Measurements from ENCODE around the gene EGF.

EGF gene

DNA sequence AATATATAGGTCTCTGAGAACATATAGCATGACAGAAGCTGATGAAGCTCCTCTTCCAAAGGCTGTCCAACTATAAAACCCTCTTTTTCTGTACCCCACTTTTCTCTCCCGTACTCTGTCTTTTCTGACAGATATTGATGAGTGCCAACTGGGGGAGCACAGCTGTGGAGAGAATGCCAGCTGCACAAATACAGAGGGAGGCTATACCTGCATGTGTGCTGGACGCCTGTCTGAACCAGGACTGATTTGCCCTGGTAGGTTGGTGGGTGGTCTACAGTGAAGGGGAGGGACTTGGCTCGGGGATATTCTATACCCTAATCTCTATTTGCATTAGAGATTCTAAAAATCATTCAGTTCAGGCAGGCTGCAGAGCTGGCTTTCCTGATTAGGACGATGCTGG is 80.4 kb downstream of the EGF start:
- H3K9me3 ChIP-seq (ENCODE audit: severe bottlenecking) = no peaks in the 10 kb centered on the region
- no peaks in the 10 kb centered on the region for H3K27me3 ChIP-seq (ENCODE audit: insufficient read depth, poor library complexity, severe bottlenecking)
- H3K27ac ChIP-seq (ENCODE audit: poor library complexity, severe bottlenecking) = no peak overlapping the region
- DNase-seq (ENCODE audit: low spot score) = no peak
- TF ChIP-seq, protein P1, sequence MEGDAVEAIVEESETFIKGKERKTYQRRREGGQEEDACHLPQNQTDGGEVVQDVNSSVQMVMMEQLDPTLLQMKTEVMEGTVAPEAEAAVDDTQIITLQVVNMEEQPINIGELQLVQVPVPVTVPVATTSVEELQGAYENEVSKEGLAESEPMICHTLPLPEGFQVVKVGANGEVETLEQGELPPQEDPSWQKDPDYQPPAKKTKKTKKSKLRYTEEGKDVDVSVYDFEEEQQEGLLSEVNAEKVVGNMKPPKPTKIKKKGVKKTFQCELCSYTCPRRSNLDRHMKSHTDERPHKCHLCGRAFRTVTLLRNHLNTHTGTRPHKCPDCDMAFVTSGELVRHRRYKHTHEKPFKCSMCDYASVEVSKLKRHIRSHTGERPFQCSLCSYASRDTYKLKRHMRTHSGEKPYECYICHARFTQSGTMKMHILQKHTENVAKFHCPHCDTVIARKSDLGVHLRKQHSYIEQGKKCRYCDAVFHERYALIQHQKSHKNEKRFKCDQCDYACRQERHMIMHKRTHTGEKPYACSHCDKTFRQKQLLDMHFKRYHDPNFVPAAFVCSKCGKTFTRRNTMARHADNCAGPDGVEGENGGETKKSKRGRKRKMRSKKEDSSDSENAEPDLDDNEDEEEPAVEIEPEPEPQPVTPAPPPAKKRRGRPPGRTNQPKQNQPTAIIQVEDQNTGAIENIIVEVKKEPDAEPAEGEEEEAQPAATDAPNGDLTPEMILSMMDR (IDR thresholded peaks at IDR 0.05; ENCODE audit: poor library complexity, severe bottlenecking) = no peak
- no peaks in the 10 kb centered on the region for H3K36me3 ChIP-seq (ENCODE audit: low read depth)
- no peak for ATAC-seq (ENCODE audit: low read depth)
- no peak overlapping the region for H3K4me3 ChIP-seq (ENCODE audit: severe bottlenecking)
- peaks cover 19% of the 10 kb centered on the region for H3K4me1 ChIP-seq (ENCODE audit: insufficient read depth, poor library complexity, severe bottlenecking)

DNA sequence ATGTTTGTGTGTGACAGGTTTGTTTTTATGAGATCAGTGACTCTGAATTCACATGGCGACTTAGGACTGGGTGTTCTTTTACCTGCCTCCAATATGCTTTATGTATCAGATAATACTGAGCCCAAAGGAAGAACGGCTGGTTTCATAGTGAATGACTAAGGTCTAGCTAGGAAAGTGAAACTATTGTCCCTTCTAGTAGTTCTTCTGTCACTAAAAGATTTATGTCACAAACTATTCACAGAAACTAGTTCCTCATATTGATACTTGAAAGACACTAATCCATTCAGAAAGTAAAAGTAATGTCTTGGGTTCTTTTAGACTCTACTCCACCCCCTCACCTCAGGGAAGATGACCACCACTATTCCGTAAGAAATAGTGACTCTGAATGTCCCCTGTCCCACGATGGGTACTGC is 81.7 kb downstream of the EGF start:
- H3K4me1 ChIP-seq (ENCODE audit: insufficient read depth, poor library complexity, severe bottlenecking) = peaks cover 9% of the 10 kb centered on the region
- TF ChIP-seq, protein P1 (IDR thresholded peaks at IDR 0.05; ENCODE audit: poor library complexity, severe bottlenecking) = no peak
- no peak overlapping the region for H3K4me3 ChIP-seq (ENCODE audit: severe bottlenecking)
- no peaks in the 10 kb centered on the region for H3K27me3 ChIP-seq (ENCODE audit: insufficient read depth, poor library complexity, severe bottlenecking)
- no peak for ATAC-seq (ENCODE audit: low read depth)
- H3K9me3 ChIP-seq (ENCODE audit: severe bottlenecking) = no peaks in the 10 kb centered on the region
- no peak overlapping the region for H3K27ac ChIP-seq (ENCODE audit: poor library complexity, severe bottlenecking)
- H3K36me3 ChIP-seq (ENCODE audit: low read depth) = no peaks in the 10 kb centered on the region
- DNase-seq (ENCODE audit: low spot score) = no peak

DNA sequence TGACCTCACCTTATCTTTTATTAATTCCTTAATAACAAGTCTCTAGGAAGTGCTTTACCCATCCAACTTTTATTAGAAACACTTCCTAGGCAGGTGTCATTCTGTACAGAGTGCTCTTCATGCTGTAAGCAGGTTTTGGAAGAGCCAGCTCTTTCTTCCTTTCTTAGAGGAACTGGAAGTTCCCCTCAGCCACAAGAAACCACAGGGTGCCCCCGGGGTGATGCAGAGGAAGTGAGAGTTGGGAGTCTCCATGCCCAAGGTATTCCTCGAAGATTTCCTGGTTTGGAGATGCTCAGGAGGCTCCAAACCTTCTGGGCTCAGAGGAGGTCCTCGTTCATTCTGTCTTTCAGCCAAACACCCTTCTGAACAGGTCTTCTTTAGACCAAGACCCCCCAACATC is 83.8 kb downstream of the EGF start:
- H3K4me1 ChIP-seq (ENCODE audit: insufficient read depth, poor library complexity, severe bottlenecking) = peaks cover 2% of the 10 kb centered on the region
- DNase-seq (ENCODE audit: low spot score) = no peak
- no peaks in the 10 kb centered on the region for H3K9me3 ChIP-seq (ENCODE audit: severe bottlenecking)
- no peak for ATAC-seq (ENCODE audit: low read depth)
- H3K27me3 ChIP-seq (ENCODE audit: insufficient read depth, poor library complexity, severe bottlenecking) = no peaks in the 10 kb centered on the region
- TF ChIP-seq, protein P1 (IDR thresholded peaks at IDR 0.05; ENCODE audit: poor library complexity, severe bottlenecking) = no peak
- H3K36me3 ChIP-seq (ENCODE audit: low read depth) = no peaks in the 10 kb centered on the region
- no peak overlapping the region for H3K4me3 ChIP-seq (ENCODE audit: severe bottlenecking)
- no peak overlapping the region for H3K27ac ChIP-seq (ENCODE audit: poor library complexity, severe bottlenecking)

DNA sequence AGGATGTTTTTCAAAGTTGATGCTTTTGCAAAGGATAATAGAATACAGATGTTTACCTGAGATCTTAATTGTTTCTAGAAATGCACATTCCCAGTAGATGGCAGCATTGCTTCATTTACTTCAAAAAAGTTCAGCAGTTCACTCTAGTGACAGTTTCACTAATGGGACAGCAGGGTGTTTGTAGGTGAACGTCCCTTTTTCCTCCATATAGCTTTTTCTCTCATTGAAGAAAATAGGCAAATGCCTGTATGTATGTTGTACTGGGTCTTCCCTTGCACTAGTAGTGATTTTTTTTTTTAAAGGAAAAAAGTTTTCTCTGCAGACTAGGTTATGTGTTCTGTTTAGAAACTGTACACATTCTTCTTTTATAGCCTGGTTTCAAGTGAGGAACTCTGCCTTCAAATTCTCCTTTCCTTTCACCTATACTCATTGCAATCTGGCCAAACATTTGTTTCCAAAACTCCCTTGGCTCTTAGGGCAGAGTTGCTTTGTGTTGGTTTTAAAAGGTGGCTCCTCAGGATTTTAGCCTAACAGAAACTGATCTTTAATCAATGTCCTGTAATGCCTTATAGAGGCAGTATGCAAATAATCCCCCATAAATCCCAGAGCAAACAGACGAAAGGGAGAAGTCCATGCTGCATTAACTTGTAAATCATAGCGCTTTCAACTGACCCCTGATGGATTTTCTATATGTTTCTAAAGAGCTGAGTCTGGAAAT is 86.3 kb downstream of the EGF start:
- ATAC-seq (ENCODE audit: low read depth) = peak; percentile 79; the same call in 2 of the 3 replicates
- peaks cover 2% of the 10 kb centered on the region for H3K4me1 ChIP-seq (ENCODE audit: insufficient read depth, poor library complexity, severe bottlenecking)
- DNase-seq (ENCODE audit: low spot score) = no peak
- TF ChIP-seq, protein P1 (IDR thresholded peaks at IDR 0.05; ENCODE audit: poor library complexity, severe bottlenecking) = peak; percentile 84
- H3K27me3 ChIP-seq (ENCODE audit: insufficient read depth, poor library complexity, severe bottlenecking) = no peaks in the 10 kb centered on the region
- H3K4me3 ChIP-seq (ENCODE audit: severe bottlenecking) = no peak overlapping the region
- H3K27ac ChIP-seq (ENCODE audit: poor library complexity, severe bottlenecking) = no peak overlapping the region
- no peaks in the 10 kb centered on the region for H3K36me3 ChIP-seq (ENCODE audit: low read depth)
- H3K9me3 ChIP-seq (ENCODE audit: severe bottlenecking) = no peaks in the 10 kb centered on the region

DNA sequence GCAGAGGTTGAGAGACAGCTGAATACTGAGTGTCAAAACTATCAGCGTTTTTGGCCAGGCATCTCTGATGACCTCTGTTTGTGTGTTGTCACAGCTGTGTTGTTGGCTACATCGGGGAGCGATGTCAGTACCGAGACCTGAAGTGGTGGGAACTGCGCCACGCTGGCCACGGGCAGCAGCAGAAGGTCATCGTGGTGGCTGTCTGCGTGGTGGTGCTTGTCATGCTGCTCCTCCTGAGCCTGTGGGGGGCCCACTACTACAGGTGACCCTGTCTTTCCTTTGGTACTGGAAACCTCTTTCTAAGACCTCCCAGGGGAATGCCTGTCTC is 86.9 kb downstream of the EGF start:
- H3K27me3 ChIP-seq (ENCODE audit: insufficient read depth, poor library complexity, severe bottlenecking) = no peaks in the 10 kb centered on the region
- H3K4me1 ChIP-seq (ENCODE audit: insufficient read depth, poor library complexity, severe bottlenecking) = peaks cover 2% of the 10 kb centered on the region
- ATAC-seq (ENCODE audit: low read depth) (no peak), DNase-seq (ENCODE audit: low spot score) (no peak)
- no peaks in the 10 kb centered on the region for H3K36me3 ChIP-seq (ENCODE audit: low read depth)
- TF ChIP-seq, protein P1 (IDR thresholded peaks at IDR 0.05; ENCODE audit: poor library complexity, severe bottlenecking) = no peak
- H3K27ac ChIP-seq (ENCODE audit: poor library complexity, severe bottlenecking) = no peak overlapping the region
- H3K4me3 ChIP-seq (ENCODE audit: severe bottlenecking) = no peak overlapping the region
- no peaks in the 10 kb centered on the region for H3K9me3 ChIP-seq (ENCODE audit: severe bottlenecking)
